GM12872 (cell line): ENCODE measurements around the gene MLYCD.

Experiments used
- TF ChIP-seq, protein P1 (sequence below): IDR thresholded peaks from 3 replicates; pipeline ENCODE4 v1.5.1; 2011; ENCODE audit warnings: low read depth, mild to moderate bottlenecking, low read length, moderate library complexity; ENCODE audit not compliant: insufficient read depth

The MLYCD gene

GRCh38 chr16:83932304-83932703 lies 33.4 kb downstream of the MLYCD start:
- TF ChIP-seq, protein P1, sequence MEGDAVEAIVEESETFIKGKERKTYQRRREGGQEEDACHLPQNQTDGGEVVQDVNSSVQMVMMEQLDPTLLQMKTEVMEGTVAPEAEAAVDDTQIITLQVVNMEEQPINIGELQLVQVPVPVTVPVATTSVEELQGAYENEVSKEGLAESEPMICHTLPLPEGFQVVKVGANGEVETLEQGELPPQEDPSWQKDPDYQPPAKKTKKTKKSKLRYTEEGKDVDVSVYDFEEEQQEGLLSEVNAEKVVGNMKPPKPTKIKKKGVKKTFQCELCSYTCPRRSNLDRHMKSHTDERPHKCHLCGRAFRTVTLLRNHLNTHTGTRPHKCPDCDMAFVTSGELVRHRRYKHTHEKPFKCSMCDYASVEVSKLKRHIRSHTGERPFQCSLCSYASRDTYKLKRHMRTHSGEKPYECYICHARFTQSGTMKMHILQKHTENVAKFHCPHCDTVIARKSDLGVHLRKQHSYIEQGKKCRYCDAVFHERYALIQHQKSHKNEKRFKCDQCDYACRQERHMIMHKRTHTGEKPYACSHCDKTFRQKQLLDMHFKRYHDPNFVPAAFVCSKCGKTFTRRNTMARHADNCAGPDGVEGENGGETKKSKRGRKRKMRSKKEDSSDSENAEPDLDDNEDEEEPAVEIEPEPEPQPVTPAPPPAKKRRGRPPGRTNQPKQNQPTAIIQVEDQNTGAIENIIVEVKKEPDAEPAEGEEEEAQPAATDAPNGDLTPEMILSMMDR: no peak

DNA sequence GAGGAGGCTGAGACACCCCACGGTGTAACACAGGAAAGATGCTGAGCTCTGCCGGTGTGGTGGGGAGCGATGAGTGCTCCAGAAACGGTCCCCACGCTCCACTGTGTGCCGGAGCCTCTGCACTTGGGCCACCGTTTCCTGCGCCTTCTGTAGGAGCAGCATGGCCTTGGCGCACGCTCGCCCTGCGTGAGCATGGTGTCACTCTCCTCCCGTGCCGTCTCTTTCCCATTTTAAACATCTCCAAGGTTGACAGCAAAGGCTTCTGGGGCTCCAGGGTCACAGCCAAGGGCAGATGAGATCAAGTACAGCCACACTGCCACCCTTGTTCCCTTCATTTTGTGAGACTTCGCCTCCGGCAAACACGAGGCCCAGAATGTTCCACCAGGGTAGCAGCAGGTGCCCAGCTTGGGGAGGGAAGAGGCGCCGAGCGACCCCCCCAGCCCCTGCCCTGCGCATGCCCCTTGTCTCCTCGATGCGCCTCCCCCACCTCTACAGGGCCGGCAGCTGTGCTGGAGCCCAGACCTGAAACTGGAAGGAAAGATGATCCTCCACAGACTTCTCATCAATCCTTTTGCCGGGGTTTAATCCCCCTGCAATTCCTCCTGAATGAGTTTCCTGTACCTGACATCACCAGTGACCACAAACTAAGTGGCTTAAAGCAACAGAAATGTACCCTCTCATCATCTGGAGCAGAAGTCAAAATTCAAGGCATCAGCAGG lies 34.2 kb downstream of the MLYCD start:
- TF ChIP-seq, protein P1: no peak

DNA sequence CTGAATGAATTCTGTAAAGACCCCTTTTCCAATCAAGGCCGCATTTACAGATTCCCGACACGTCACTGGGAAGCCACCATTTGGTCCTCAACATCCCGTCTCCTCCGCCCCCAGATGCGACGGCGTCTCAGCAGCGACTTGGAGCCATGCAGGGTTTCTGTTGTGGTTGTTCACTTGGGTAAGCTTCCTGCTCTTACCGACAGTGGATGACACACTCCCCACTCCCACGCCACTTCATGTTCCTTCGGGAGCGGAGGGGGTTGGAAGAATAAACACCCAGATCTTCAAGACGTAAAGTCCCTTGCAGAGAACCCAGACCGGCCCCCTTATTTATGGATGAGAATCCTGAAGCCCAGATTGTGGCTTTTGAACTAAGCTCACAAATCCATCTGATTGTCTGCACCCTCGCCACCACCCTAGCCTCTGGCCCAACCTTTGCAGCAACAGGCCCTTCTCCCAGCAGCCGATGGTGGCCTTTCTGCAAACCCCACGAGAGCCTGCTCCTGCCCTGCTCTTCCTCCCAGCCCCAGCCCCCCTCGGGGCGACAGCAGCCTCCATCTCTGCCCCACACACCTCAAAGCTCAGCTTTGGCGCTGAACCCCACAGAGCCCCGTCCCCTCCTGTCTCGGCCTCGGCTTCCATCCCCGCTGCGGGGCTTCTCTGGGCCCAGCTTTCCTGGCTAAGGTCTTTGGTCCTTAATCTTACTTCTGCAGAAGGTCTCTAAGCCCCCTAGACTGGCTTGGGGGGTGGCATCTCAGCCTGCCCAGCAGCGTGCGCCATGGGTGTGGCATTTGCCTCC lies 35.2 kb downstream of the MLYCD start:
- TF ChIP-seq, protein P1: no peak

- TF ChIP-seq, protein P1: no peak
Measured at GRCh38 chr16:83934684-83934977, 35.7 kb downstream of the MLYCD start.

GRCh38 chr16:83935005-83935857 lies 36.3 kb downstream of the MLYCD start:
- TF ChIP-seq, protein P1: no peak

DNA sequence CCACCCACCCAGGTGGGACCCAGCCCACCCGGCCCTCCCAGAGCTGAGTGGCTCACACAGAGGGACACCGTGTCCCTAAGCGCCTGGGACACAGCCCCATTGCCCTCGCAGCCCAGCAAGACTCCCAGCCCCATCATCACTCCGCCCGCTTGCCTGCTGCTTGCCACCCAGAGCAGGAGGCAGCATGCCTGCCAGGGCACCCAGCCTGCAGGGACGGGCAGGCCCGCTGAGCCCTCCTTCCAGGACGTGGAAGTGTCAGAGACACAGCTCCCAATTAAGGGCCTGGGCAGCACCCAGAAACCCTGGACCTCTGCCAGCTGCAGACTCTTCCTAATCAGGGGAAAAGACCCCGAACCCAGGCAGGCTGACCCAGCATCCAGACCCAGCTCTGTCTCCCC lies 36.9 kb downstream of the MLYCD start:
- TF ChIP-seq, protein P1: no peak

DNA sequence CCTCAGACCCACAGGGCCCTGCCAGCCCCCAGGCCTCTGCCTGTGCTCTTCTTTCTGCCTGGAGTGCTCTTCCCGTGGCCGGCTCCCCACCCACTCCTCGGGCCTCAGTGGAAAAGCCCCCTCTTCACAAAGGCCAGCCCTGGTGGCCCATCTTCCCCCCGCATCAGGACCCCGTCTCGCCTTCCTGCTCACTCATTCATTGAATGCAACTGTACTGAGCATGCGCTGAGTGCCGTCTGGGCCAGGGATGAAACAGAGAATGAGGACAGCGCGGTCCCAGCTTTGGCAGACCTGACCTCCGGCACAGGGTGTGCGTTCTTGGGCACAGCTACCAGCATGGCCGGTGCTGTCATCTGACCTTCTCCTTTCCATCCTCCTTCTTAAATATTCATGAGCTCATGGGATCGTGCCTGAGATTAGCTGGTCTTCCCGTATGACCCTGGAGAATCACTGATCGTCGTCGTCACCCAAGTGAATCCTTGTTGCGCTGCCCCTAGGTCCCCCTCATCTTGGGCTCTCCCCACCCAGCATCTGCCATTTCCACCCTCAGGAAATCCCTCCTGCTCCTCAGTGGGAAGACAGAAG lies 37.8 kb downstream of the MLYCD start:
- TF ChIP-seq, protein P1: no peak
